K562 (cell line): ENCODE data around the gene PLPPR2. TPM values are rescaled to one million over a fixed set of nuclear protein-coding genes. Genes with fewer than 3 reads are reported as not detected.

Experiments used
- ATAC-seq: fragments of 200-7000 bp; cut with Tn5 transposase; 3 replicates; pipeline ENCODE4 v1.9.1; 2020; ENCODE audit warnings: moderate library complexity
- BruUV-seq: library from RNA; stranded (reverse); fragments of 400-500 nt; replicated peaks from 2 replicates; lab custom pipeline; 2021; lab: Mats Ljungman, UMichigan
- CTCF ChIA-PET: fragments of 300-600 bp; formaldehyde crosslinking; extraction: SDS; loops from one replicate; lab custom pipeline; 2021; ENCODE audit warnings: low intra/inter-chr PET ratio; lab: Yijun Ruan, JAX
- POLR2A ChIA-PET: fragments of 300-600, 350-650 bp; sonication (Branson Sonifier 250); formaldehyde crosslinking; extraction: SDS; loops from one replicate; lab custom pipeline; 2021; ENCODE audit warnings: antibody characterized with exemption, inconsistent platforms; lab: Yijun Ruan, JAX
- DNase-seq, 4 experiments: peaks; one replicate each; pipeline versions ENCODE4 v3.0.0 to v3.0.0-alpha.2; 2011 to 2018; ENCODE audit warnings: low spot score in 3 of 4, mixed read lengths in 3 of 4; ENCODE audit errors: extremely low read depth in 1 of 4
- FAIRE-seq: peaks from 2 replicates; lab custom pipeline; 2011; peaks lifted over from hg19 to GRCh38; lab: Jason Lieb, UNC
- H2AFZ ChIP-seq: 2 replicates; pipeline ENCODE4 v1.6.0; 2011; ENCODE audit warnings: low read depth, low read length, control low read depth, inconsistent platforms
- H3K27ac ChIP-seq: fragments of 200-600 bp; 3 replicates; pipeline ENCODE4 v1.8.0; 2011; ENCODE audit warnings: low read depth, mild to moderate bottlenecking, control low read depth, inconsistent platforms, low read length, moderate library complexity, mixed read lengths; ENCODE audit errors: extremely low read depth
- H3K27me3 ChIP-seq, 2 experiments: fragments of 300-600 bp in 1 of 2; 2 replicates in 1 of 2; 3 replicates in 1 of 2; pipeline versions ENCODE4 v1.6.0 to v1.8.0; 2011; ENCODE audit warnings: inconsistent platforms in 2 of 2, low read length in 2 of 2, mild to moderate bottlenecking in 1 of 2, mixed read lengths in 1 of 2, moderate library complexity in 1 of 2; ENCODE audit not compliant: control insufficient read depth in 2 of 2, insufficient read depth in 2 of 2
- H3K36me3 ChIP-seq: fragments of 300-600 bp; 3 replicates; pipeline ENCODE4 v1.8.0; 2011; ENCODE audit warnings: mild to moderate bottlenecking, low read length, inconsistent platforms; ENCODE audit not compliant: control insufficient read depth, insufficient read depth
- H3K4me1 ChIP-seq, 2 experiments: fragments of 200-600 bp in 1 of 2; replicated peaks in 1 of 2; 2 replicates in 1 of 2; 3 replicates in 1 of 2; pipeline versions ENCODE4 v1.5.1 to v1.8.0; 2011; ENCODE audit warnings: inconsistent platforms in 2 of 2, low read length in 2 of 2, mild to moderate bottlenecking in 1 of 2, mixed read lengths in 1 of 2, moderate library complexity in 1 of 2; ENCODE audit not compliant: control insufficient read depth in 2 of 2, insufficient read depth in 2 of 2
- H3K4me2 ChIP-seq: 2 replicates; pipeline ENCODE4 v1.6.1; 2011; ENCODE audit warnings: low read length, control low read depth, inconsistent platforms, mixed read lengths; ENCODE audit not compliant: insufficient read depth
- H3K4me3 ChIP-seq: fragments of 200-600 bp; sonication (generic), shearing (Covaris generic); 2 replicates; pipeline ENCODE4 v1.5.1; 2016; ENCODE audit warnings: control low read depth, inconsistent platforms
- H3K79me2 ChIP-seq: fragments of 200-600 bp; 3 replicates; pipeline ENCODE4 v1.8.0; 2011; ENCODE audit warnings: low read length, inconsistent platforms; ENCODE audit not compliant: control insufficient read depth, insufficient read depth
- H3K9ac ChIP-seq, 2 experiments: 2 replicates each; pipeline versions ENCODE4 v1.6.0 to v1.6.1; 2011; ENCODE audit warnings: low read depth in 2 of 2, low read length in 2 of 2, control low read depth in 1 of 2, inconsistent platforms in 1 of 2, mild to moderate bottlenecking in 1 of 2, mixed read lengths in 1 of 2; ENCODE audit not compliant: insufficient read depth in 1 of 2
- H3K9me1 ChIP-seq: one replicate; pipeline ENCODE4 v1.6.0; 2011; ENCODE audit warnings: inconsistent platforms, mild to moderate bottlenecking, low read length, moderate library complexity; ENCODE audit not compliant: control insufficient read depth, insufficient read depth
- H3K9me3 ChIP-seq: replicated peaks from 2 replicates; pipeline ENCODE4 v1.5.1; 2011; ENCODE audit warnings: low read depth, low read length, inconsistent platforms; ENCODE audit not compliant: control insufficient read depth, insufficient read depth
- H4K20me1 ChIP-seq: replicated peaks from 2 replicates; pipeline ENCODE4 v1.6.1; 2011; ENCODE audit warnings: low read length, inconsistent platforms, mixed read lengths; ENCODE audit not compliant: control insufficient read depth, insufficient read depth
- CBX1 ChIP-seq: sonication (generic); IDR thresholded peaks from 2 replicates; pipeline ENCODE4 v1.6.1; 2016; ENCODE audit warnings: antibody characterized with exemption, low read depth, mild to moderate bottlenecking
- NFIC ChIP-seq: fragments of 450-650 bp; IDR thresholded peaks from 2 replicates; pipeline ENCODE4 v1.6.1; 2017; ENCODE audit warnings: mild to moderate bottlenecking, inconsistent platforms
- PHF20 ChIP-seq: fragments of 450-650 bp; IDR thresholded peaks from 2 replicates; pipeline ENCODE4 v1.6.1; 2018; ENCODE audit not compliant: partially characterized antibody
- PRPF4 ChIP-seq: fragments of 200-400 bp; formaldehyde crosslinking; IDR thresholded peaks from one replicate; pipeline ENCODE4 v1.6.1; 2017; ENCODE audit warnings: low read length, low read depth, mild to moderate bottlenecking; ENCODE audit not compliant: insufficient read depth, poor library complexity, severe bottlenecking
- RBM25 ChIP-seq: fragments of 200-400 bp; formaldehyde crosslinking; IDR thresholded peaks from 2 replicates; pipeline ENCODE4 v1.6.1; 2018; ENCODE audit warnings: low read length, low read depth, moderate library complexity; ENCODE audit not compliant: severe bottlenecking
- SMARCA5 ChIP-seq: fragments of 450-650 bp; IDR thresholded peaks from 2 replicates; pipeline ENCODE4 v1.6.1; 2016
- ZBED1 ChIP-seq: IDR thresholded peaks from 2 replicates; pipeline ENCODE4 v1.6.1; 2014
- ZFP1 ChIP-seq: fragments of 450-650 bp; formaldehyde crosslinking; IDR thresholded peaks from 2 replicates; pipeline ENCODE4 v1.4.0; 2020; ENCODE audit warnings: mild to moderate bottlenecking, mixed read lengths
- ZKSCAN8 ChIP-seq: fragments of 200-800 bp; sonication (Bioruptor generic); IDR thresholded peaks from 2 replicates; pipeline ENCODE4 v1.6.1; 2016; ENCODE audit warnings: missing genetic modification characterization, missing compliant biosample characterization
- WGBS: fragments of 100-300 bp; shearing (Covaris generic); methylation state at CpG from one replicate; pipeline ENCODE4 v1.1.6; 2016; ENCODE audit warnings: low coverage, mixed read lengths; ENCODE audit not compliant: insufficient coverage; ENCODE audit errors: missing lambda C conversion rate; 5-methylcytosine and 5-hydroxymethylcytosine counted together
- in situ Hi-C: fragments of 300-500 bp; cut with MboI; formaldehyde crosslinking; loops from 4 replicates; pipeline ENCODE4 v1.15.0; 2018; ENCODE audit warnings: inconsistent platforms, mixed read lengths
- intact Hi-C: fragments of 100-400 bp; cut with micrococcal nuclease; formaldehyde crosslinking; loops from 2 replicates; pipeline ENCODE4 v1.14.2; 2022
- polyA plus RNA-seq, 8 experiments: library from polyadenylated mRNA; depleted of rRNA in 4 of 8; stranded (reverse) in 5 of 8; unstranded in 3 of 8; fragments of >200 nt; fragmentation: Nextera tagmentation in 2 of 8; fragmentation: Illumina TruSeq in 1 of 8; extraction: Ambion mirVana in 2 of 8; extraction: Trizol in 1 of 8; gene quantifications; 2 replicates each; pipeline versions ENCODE4 v1.2.1 to v1.2.3, GENCODE V29; 2011 to 2014; ENCODE audit warnings: inconsistent platforms in 1 of 8, missing spikeins in 1 of 8
- total RNA-seq, 7 experiments: library from RNA; depleted of rRNA in 6 of 7; stranded (reverse); fragments of >200 nt in 6 of 7; fragmentation: Illumina TruSeq in 2 of 7; extraction: Trizol in 2 of 7; gene quantifications; 2 replicates each; pipeline versions ENCODE4 v1.2.1 to v1.2.3, GENCODE V29; 2011 to 2021; ENCODE audit warnings: low replicate concordance in 1 of 7
- TF ChIP-seq, protein P1 (sequence below): fragments of 250-450 bp; sonication (Bioruptor Pico); IDR thresholded peaks from 2 replicates; pipeline ENCODE4 v1.5.0; 2021; ENCODE audit warnings: mild to moderate bottlenecking, borderline replicate concordance
- TF ChIP-seq, protein P2 (sequence below), 2 experiments: fragments of 150-350 bp in 1 of 2; IDR thresholded peaks; 2 replicates each; pipeline ENCODE4 v1.6.1; 2012 to 2016; ENCODE audit warnings: low read depth in 2 of 2, low read length in 2 of 2, mild to moderate bottlenecking in 1 of 2, moderate library complexity in 1 of 2
- TF ChIP-seq, protein P3 (sequence below): sonication (generic); formaldehyde crosslinking; IDR thresholded peaks from 2 replicates; pipeline ENCODE4 v1.5.0; 2020; ENCODE audit warnings: missing genetic modification reagents
- TF ChIP-seq, protein P4 (sequence below): sonication (generic); formaldehyde crosslinking; IDR thresholded peaks from 2 replicates; pipeline ENCODE4 v1.8.0; 2022; ENCODE audit warnings: mild to moderate bottlenecking, missing genetic modification reagents

The PLPPR2 gene
- total and polyA plus RNA-seq, 9 of the 15 experiments (the other 6 are each of a cell fraction or from before 2014, with no cell fraction given): 0.49 to 15.9 (median 3.4) TPM

DNA sequence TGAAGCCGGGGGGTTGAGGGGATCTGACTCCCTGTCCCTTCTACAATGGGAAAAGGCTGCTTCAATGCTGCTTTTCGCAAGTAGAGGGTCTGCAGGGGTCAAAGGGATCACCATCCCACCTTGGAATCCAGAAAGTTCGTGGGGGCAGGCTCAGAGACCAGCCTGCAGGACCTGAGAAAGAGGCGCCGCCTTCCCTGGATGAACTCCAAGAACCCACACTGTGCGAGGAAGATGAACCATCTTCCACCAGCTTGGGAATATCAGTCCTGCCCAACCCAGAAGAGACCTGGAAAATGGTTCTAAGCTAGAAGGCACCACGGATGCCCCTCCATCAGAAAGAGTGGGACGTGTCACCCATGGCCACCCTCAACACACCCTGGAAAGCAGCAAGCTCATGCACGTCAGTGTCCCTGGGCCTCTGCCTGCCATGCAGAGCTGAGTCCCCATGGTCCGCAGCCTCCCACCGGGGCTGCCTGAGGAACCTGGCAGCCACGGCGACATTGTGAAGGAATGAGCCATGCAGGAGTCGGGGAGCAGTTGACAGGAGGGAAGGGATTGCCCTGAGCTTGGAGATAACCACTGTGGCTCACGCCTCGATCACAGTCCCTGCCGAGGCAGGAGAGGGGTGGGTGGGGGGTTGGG, 30.4 kb upstream of the PLPPR2 start (continued):
- TF ChIP-seq, protein P1, sequence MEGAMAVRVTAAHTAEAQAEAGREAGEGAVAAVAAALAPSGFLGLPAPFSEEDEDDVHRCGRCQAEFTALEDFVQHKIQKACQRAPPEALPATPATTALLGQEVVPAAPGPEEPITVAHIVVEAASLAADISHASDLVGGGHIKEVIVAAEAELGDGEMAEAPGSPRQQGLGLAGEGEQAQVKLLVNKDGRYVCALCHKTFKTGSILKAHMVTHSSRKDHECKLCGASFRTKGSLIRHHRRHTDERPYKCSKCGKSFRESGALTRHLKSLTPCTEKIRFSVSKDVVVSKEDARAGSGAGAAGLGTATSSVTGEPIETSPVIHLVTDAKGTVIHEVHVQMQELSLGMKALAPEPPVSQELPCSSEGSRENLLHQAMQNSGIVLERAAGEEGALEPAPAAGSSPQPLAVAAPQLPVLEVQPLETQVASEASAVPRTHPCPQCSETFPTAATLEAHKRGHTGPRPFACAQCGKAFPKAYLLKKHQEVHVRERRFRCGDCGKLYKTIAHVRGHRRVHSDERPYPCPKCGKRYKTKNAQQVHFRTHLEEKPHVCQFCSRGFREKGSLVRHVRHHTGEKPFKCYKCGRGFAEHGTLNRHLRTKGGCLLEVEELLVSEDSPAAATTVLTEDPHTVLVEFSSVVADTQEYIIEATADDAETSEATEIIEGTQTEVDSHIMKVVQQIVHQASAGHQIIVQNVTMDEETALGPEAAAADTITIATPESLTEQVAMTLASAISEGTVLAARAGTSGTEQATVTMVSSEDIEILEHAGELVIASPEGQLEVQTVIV (CRISPR knock-in tag): no peak

DNA sequence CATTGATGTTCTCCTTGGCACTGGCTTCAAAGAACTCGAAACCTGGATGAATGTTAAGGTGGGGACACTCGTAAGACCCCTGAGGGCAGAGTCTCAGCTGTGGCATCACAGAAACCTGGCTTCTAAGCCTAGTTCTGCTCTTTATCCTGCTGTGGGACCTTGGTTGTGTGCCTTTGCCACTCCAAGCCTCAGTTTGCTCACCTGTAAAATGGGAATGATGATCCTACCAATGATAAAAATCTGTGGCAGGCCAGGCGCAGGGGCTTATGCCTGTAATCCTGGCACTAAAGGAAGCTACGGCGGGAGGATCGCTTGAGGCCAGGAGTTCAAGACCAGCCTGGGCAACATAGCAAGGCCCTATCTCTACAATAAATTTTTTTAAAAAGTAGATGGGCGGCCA, 29.7 kb upstream of the PLPPR2 start:
- H3K9me1 ChIP-seq: no peaks in the 10 kb centered on the region
- H3K27me3 ChIP-seq: no peaks in the 10 kb centered on the region
- ChIA-PET CTCF (no interaction called here), POLR2A (interaction anchor here (0.6 to 1.6 kb wide), 4 partner anchors 13 to 101 kb away, joined by 3 to 7 read pairs (median 3); partner anchors contain the start of genes CCDC159 and RAB3D)
- no peak overlapping the region for H3K27ac ChIP-seq
- intact Hi-C loops: no loop called here
- peaks cover 14 to 17% of the 10 kb centered on the region in 2 experiments; a peak in 4 of 5 replicates for H3K4me1 ChIP-seq
- no peaks in the 10 kb centered on the region for H4K20me1 ChIP-seq
- WGBS: 62% methylated on average over 7 of the region's 7 CpGs
- ATAC-seq (no peak), FAIRE-seq (no peak), DNase-seq (no peak)
- H3K36me3 ChIP-seq: no peaks in the 10 kb centered on the region
- no peak overlapping the region for H3K9ac ChIP-seq
- no TSS peak for BruUV-seq
- H3K4me2 ChIP-seq: no peak overlapping the region
- H2AFZ ChIP-seq: no peak overlapping the region
- no peaks in the 10 kb centered on the region for H3K9me3 ChIP-seq
- no peak overlapping the region for H3K4me3 ChIP-seq
- in situ Hi-C loops: no loop called here
- no peaks in the 10 kb centered on the region for H3K79me2 ChIP-seq
- TF ChIP-seq CBX1: peak; percentile 89; the same call in 1 of the 2 replicates
- no peak for TF ChIP-seq ZKSCAN8 (CRISPR knock-in tag)
- 0 out of 2 replicates have a peak, but pooled peaks have one; percentile 70 for TF ChIP-seq SMARCA5
- TF ChIP-seq NFIC: no peak
- no peak for TF ChIP-seq PRPF4
- TF ChIP-seq, protein P2, sequence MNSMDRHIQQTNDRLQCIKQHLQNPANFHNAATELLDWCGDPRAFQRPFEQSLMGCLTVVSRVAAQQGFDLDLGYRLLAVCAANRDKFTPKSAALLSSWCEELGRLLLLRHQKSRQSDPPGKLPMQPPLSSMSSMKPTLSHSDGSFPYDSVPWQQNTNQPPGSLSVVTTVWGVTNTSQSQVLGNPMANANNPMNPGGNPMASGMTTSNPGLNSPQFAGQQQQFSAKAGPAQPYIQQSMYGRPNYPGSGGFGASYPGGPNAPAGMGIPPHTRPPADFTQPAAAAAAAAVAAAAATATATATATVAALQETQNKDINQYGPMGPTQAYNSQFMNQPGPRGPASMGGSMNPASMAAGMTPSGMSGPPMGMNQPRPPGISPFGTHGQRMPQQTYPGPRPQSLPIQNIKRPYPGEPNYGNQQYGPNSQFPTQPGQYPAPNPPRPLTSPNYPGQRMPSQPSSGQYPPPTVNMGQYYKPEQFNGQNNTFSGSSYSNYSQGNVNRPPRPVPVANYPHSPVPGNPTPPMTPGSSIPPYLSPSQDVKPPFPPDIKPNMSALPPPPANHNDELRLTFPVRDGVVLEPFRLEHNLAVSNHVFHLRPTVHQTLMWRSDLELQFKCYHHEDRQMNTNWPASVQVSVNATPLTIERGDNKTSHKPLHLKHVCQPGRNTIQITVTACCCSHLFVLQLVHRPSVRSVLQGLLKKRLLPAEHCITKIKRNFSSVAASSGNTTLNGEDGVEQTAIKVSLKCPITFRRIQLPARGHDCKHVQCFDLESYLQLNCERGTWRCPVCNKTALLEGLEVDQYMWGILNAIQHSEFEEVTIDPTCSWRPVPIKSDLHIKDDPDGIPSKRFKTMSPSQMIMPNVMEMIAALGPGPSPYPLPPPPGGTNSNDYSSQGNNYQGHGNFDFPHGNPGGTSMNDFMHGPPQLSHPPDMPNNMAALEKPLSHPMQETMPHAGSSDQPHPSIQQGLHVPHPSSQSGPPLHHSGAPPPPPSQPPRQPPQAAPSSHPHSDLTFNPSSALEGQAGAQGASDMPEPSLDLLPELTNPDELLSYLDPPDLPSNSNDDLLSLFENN (IDR thresholded peaks at IDR 0.05; ENCODE audit: low read depth in 2 of 2, low read length in 2 of 2): no peak
- TF ChIP-seq RBM25: peak; percentile 84
- no peak for TF ChIP-seq ZBED1
- TF ChIP-seq, protein P3, sequence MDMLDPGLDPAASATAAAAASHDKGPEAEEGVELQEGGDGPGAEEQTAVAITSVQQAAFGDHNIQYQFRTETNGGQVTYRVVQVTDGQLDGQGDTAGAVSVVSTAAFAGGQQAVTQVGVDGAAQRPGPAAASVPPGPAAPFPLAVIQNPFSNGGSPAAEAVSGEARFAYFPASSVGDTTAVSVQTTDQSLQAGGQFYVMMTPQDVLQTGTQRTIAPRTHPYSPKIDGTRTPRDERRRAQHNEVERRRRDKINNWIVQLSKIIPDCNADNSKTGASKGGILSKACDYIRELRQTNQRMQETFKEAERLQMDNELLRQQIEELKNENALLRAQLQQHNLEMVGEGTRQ (CRISPR knock-in tag): no peak
- TF ChIP-seq, protein P4, sequence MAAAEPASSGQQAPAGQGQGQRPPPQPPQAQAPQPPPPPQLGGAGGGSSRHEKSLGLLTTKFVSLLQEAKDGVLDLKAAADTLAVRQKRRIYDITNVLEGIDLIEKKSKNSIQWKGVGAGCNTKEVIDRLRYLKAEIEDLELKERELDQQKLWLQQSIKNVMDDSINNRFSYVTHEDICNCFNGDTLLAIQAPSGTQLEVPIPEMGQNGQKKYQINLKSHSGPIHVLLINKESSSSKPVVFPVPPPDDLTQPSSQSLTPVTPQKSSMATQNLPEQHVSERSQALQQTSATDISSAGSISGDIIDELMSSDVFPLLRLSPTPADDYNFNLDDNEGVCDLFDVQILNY (CRISPR knock-in tag): no peak
- TF ChIP-seq PHF20: peak; percentile 26
- no peak for TF ChIP-seq ZFP1 (CRISPR knock-in tag)
